ENCODE results near the gene BAHD1.

The BAHD1 gene

DNA sequence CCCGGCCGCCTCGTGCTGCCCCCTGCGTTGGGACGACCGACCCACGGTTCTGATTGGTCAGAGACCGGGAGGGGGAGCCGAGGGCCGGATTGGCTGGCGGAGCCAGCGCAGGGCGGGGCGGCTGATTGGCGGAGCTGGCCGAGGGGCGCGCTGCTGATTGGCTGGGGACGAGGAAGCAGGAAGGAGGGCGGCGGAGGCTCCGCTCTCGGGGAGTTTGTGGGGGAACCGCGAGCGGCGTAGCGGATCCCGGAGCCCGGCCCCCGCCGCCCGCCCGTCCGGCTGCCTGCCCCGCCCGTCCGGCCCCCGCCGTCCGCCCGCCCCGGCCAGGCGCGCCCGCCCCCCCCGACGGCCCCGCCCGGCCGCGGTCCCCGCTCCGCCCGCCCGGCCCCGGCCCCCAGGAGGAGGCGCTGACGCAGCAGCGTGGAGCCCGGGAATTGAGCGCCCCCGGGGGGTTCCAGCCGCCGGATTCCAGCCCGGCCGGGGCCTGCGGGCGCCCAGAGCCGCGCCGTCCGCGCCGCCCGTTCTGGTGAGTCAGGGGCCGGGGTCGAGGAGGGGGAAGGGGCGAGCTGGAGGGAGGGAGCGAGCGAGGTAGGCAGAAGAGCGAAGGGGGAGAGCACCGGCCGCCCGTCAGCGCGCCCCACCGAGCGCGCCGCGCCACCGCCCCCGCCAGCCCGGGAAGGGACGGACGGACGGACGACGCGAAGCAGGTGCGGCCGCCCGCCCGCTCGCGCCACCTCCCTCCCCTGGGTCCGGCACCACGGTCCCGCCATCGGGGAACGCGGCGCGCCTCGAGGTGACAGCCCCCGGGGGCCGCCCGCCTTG lies at the start of gene BAHD1:
TSS of gene BAHD1 (plus strand) at position 211 of the 822 bp plus-strand sequence. CDS start 17,512 bp downstream, outside the sequence.
- peak; percentile 97 for DNase-seq

DNA sequence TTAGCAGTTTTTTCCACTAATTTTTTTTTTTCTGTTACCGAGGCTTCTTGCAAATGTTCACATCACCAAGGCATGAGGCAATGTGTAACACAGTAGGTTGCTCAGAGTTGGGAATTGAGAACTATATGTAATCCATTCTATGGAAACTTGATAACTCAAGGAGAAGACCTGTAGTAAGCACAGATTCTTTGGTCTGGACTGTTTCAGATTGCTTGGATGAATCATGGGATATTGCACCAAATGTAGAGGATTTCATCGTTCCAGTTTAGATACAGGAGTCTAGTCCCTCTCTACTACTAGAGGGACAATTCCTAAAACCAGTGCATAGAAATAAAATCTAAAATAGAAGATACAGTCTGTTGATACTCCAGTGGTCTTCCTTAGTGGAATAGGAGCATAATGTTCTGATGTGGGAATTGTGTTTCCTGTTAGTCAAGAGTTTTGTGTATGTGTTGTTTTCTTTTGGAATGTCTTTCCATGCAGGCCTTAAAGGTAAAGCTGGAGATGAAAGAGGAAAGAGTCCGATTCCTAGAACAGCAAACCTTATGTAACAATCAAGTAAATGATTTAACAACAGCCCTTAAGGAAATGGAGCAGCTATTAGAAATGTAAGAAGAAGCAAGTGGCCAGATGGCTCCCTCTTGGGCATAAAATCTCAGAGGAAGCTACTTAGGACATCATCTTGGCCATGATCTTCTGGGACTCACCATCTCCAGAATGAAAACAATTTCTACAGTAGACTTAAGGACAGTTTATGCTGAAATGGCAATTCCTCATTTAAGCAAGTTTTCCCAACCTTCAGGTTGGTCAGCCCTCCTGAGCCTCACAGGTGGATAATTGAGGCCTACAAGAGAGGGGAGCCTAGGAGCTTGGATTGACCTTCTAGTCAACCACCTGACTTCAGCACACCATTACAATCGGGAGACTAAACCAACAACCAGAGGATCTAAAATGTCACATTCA lies 47.5 kb upstream of the BAHD1 start:
- no peak for DNase-seq

DNA sequence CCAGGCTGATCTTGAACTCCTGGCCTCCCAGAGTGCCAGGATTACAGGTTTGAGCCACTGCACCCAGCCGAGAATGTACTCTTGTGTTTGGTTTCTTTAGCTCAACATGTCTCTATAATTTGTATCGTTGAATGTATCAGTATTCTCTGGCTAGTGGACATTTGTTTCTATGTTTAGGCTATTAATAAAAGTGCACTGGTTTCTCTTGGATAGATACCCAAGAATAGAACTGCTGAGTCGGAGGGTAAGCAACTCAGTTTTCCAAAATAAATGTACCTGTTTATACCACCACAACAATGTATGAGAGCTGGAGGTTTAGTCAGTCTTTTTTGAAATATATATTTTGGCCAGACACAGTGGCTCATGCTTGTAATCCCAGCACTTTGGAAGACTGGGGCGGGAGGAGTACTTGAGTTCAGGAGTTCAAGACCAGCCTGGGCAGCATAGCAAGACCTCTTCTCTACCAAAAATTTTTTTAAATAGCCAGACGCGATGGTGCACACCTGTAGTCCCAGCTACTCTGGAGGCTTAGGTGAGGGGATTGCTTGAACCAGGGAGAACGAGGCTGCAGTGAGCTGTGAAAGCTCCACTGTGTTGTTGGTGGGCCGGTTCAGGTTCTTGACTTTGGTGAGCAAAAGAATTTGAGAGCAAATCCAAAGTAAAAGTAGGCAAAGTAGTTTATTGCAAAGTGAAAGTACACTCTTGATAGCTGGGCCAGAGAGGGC lies 42.9 kb upstream of the BAHD1 start:
- DNase-seq = no peak

DNA sequence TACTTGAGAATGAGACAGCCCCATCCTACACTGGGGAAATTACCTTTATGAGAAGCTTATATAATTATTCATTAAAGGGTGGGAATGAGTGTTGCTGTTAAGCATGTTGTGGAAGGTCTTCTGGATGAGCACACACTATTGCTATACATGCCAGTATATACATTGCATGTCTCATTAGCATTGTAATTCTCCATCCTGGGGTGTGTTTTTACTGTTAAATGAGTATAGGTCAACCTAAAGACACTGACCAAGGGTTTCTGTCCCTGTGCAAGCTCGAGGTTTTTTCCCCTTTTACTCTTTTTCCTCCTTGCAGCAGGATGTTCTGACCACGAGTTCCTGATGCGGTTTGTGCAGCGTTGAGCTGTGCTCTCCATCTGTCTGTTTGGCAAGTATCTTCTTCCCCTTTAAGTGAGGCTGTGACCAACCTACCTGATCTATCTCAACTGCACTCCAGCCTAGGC lies 42.3 kb upstream of the BAHD1 start:
- no peak for DNase-seq

DNA sequence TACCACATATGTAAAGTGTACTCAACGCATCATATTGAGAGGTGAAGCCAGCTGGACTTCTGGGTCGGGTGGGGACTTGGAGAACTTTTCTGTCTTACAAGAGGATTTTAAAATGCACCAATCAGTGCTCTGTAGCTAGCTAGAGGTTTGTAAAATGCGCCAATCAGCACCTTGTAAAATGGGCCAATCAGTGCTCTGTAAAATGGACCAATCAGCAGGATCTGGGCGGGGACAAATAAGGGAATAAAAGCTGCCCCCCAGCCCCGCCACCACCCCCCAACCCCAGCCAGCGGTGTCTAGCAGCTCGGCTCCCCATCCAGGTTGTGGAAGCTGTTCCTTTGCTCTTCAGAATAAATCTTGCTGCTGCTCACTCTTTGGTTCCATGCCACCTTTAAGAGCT lies 41.4 kb upstream of the BAHD1 start:
- DNase-seq = no peak

DNA sequence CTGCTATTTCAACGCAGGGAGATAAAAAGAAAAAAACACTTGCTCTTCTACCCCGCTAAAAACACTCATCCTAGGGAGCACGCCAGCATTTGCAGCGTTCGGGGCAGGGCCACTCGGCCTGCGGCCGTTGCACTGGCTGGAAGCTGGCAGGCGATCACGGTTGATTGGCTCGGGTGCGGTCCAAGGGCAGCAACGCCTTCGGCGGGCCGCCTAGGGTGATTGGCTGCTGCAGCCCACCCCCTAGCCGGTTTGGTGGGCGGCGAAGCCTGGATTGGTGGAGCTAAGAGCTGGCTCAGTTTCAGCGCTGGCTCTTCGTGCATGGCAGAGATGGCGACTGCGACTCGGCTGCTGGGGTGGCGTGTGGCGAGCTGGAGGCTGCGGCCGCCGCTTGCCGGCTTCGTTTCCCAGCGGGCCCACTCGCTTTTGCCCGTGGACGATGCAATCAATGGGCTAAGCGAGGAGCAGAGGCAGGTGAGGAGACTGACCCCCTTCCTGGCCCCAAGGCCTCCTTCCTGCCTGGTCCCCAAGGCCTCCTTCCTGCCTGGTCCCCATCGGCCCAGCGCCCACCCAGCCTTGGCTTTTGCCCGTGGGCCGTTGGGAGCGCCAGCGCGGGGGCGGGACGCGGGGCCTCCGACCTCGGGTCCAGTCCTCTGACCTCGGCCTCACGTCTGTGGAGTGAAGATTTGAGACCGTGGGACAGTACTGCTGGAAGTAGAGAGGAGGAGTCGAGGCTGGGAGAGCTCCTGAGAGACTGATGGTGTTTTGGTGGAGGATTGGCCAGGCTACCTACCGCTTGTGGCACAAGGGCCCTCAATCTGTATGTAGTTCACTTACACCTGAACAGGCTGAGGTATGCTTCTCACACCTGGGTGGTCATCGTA lies 35.0 kb upstream of the BAHD1 start, which contains the start of gene IVD:
TSS of gene IVD (plus strand) at position 295 of the 881 bp plus-strand sequence. CDS start at position 328, 33 bp downstream.
- DNase-seq = peak; percentile 90

DNA sequence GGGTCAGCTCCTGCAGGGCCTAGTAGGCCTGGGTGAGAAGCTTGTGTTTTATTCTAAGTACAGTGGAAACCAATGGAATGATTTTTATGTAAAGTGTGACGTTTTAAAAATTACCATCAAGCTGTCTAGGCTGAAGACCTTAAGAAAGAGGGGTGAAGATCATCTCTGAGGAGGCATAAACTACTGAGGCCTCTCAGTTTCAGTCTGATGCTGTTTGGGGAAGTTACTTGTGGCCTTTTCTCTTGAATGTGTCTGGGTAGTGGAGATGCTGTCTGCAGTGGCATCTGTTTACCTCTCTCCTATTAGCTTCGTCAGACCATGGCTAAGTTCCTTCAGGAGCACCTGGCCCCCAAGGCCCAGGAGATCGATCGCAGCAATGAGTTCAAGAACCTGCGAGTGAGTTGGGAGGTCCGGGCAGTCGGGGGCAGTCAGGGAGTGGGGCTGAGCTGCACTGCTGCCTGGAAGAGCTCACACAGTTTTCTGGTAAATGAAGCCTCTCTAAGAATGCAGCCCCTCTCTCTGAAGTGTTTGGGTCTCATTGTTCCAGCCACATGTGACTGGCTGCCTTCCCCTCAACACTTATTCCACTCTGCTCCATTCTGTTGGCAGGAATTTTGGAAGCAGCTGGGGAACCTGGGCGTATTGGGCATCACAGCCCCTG lies 33.3 kb upstream of the BAHD1 start:
- DNase-seq = no peak

DNA sequence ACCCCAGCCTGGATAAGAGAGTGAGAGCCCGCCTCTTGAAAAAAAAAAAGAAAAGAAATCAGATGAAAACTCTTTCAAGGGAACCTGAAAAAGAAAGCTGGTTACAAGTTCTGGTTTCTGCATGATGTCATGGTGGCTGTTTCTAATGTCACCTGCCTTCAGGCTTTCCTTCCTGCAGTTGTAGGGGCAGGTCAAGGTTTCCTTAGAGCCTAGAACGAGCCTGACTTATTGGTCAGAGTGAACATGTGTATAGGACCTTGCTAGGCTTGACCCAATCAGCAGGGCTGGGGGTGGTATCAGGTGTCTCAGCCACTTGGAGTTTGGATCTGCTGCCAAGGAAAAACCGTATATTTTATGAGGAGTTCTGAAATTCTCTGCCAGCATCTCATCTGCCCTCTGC lies 31.4 kb upstream of the BAHD1 start:
- no peak for DNase-seq

DNA sequence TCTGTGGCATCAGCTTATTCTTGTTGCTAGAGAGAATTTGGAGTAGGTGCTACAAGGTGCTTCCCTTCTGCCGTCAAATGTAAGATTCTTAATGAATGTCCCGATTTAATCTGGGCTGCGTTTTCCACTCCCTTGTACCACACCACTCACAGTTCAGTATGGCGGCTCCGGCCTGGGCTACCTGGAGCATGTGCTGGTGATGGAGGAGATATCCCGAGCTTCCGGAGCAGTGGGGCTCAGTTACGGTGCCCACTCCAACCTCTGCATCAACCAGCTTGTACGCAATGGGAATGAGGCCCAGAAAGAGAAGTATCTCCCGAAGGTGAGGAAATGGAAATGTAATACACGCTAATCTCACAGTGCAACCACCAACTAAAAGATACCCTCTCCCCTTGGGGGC lies 30.3 kb upstream of the BAHD1 start:
- DNase-seq = no peak

DNA sequence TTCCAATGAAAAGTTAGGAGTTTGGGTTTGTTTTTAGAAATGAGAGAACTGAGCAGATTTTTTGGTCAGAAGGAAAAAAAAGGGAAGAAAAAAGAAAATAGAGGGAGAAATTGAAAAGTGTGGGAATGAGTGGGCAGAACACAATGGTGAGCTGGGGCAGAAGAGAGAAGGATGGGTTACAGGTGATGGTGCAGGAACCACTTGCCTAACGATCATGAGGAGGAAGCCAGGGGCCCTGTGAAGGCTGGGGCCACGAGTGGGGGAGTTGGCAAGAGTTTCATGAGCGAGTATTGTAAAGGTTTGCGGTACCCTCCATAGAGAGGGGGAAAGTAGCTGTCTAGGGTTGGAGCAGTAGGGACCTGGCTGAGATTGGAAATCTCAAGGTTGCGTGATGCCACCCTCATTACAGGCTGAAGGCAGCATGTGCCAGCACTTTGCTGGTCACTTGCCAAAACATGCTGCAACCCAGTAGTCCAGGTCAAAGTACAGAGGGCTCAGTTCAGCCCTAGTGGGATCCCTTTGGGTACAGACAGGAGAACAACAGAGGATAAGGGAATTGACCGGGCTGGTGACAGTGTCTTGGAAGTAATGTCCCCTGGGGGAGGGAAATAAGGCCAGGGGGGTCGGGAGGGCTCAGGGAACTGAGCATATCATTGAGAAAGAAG lies 28.5 kb upstream of the BAHD1 start:
- DNase-seq = no peak

DNA sequence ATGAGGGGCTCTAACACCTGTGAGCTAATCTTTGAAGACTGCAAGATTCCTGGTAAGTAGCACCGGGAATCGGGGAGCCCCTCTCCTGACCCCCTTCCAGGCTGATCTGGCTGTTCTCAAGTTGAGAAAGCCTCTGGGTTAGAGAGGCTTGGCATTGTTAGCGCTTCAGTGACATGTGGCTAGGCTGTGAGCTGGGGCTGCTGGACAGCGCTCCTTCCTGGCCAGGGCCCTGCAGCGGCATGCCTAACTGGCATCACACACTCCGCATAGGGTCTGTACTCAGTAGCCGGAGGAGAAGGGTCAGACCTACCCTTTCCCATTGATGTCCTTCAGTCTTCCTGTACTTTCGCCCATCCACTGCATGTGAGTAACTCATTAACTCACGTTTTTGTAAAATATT lies 27.7 kb upstream of the BAHD1 start:
- DNase-seq = no peak

DNA sequence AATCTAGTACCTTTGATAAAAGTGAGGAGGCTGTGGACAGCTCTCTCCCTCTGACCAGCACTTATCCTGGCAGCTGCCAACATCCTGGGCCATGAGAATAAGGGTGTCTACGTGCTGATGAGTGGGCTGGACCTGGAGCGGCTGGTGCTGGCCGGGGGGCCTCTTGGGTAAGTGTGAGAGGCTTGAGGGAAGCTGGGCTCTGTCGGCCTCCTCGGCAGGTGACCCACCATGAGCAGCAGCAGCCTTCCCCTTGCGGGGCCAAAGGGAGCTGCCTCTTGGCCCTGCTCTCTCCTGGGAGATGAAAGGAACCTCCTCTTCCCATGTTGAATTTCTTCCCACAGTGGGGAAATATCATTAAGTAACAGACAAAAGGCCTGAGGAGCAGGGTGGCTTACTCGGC lies 25.9 kb upstream of the BAHD1 start:
- DNase-seq = no peak

DNA sequence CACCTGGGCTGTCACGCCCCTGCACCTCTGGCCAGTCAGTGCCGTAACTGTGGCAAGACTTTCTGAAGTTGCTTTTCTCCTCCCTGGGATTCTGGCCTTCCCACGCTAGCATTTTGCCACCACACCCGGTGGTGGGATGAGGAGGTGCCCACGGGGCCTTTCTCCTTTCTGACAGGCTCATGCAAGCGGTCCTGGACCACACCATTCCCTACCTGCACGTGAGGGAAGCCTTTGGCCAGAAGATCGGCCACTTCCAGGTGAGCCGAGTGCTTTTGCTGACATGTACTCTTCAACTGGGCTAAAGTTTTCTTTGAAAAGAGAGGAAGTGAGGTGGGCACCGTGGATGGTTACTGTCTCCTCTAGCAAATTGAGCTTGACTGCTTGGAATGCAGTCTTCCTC lies 25.5 kb upstream of the BAHD1 start:
- no peak for DNase-seq

DNA sequence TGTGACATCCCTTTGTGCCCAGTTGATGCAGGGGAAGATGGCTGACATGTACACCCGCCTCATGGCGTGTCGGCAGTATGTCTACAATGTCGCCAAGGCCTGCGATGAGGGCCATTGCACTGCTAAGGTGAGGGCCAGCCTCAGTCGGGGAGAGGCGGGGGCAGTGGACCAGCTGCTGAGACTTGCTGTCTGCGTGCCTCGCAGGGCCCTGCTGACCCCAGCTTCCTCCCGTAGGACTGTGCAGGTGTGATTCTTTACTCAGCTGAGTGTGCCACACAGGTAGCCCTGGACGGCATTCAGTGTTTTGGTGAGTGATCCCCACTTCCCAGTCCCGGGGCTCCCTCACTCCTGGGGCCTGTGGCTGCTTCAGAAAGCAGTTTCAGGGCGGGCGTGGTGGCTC lies 24.7 kb upstream of the BAHD1 start:
- no peak for DNase-seq

DNA sequence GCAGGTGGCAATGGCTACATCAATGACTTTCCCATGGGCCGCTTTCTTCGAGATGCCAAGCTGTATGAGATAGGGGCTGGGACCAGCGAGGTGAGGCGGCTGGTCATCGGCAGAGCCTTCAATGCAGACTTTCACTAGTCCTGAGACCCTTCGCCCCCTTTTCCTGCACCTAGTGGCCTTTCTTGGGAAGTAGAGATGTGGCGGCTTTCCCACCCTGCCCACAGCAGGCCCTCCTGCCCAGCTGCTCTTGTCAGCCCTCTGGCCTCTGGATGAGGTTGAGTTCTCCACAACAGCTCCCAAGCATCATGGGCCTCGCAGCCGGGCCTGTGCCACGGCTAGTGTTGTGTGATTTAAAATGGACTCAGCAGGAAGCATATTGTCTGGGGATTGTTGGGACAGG lies 22.6 kb upstream of the BAHD1 start:
- DNase-seq = no peak

DNA sequence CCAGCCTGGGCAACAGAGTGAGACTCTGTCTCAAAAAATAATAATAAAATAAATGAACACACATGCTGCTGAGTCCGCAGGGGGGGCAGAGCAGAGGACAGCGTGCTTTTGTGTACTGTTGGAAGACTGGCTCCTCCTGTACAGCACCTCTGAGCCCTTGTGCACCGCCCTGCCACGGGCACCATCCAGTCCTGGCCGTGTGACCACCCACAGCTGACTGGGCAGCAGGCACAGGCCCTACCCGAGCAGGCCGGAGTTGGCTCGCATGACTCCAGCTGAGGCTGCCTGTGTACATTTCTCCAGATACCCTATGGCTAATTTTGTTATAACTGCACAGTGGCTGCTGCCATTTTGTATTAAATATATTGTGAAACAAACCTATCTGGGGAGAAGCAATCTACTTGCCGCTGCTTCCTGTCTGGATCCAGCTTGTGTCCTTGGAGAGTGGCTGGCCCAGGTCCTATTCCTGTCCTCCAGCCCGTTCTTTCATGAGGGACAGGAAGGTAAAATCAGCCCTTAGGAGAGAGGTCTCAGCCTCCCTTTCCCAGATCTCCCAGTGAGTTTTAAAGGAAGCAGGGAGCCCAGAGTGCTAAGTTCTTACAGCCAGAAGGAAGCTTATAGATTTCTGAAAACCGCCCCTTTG lies 20.6 kb upstream of the BAHD1 start:
- no peak for DNase-seq

DNA sequence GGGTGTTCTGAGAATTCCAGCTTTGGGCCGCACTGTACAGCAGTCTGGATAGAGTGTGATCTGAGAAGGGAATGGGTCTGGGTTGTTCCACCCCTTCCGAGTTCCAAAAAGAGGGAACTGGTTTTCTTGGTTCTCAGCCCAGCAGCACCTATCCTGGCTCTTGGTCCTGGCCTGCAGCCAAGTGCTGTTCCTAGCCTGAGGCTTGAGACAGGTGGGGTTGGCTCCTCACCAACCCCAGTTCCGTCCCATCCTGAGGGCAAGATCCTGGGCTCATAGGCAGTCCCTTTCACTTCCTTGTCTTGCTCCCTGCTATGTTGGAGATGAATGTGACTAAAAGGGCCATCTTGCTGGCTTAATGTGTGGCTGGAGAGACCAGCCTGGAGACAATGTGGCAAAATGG lies 20.0 kb upstream of the BAHD1 start:
- DNase-seq = no peak

DNA sequence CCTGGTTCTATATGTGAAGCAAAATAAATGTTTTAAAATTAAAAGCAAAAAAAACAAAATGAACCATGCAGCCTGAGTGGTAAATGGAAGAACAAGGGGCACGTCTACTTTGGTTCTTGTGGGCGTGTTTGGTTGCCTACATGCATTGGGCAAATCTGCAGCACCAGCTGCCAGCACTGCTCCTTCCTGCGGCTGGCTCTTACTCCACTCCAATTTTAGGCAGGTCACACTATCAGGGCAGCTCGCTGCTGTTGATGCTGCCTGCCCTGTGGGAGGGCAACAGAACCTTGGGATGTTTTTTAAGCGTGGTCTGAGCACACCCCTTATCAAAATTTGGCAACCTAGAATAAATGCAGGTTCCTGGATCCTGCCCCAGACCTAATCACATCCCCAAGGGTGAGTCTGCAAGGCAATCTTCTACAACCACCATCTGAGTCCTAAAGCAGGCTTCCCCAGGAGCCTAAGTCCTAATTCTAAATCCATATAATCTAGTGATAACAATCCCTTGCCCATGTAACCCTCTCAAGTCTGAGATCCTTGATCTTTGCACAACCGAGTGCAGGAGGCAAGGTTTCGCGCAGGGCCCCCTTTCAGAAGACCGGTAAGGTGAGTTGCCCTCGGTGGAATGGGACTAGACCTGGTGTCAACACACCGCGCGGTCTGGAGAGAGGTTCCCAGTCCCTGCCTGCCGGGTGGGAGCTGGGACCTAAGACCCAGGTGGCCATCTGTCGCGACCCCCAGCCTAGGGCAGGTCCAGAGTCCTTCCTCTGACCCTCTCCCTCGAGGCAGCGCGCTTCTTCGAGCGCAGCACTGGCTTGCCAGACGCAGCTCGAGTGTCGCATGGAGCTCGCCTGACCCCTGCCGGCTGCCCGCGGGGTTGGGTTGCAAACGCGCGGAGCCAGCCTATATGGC lies 19.3 kb upstream of the BAHD1 start:
- DNase-seq = peak; percentile 86

DNA sequence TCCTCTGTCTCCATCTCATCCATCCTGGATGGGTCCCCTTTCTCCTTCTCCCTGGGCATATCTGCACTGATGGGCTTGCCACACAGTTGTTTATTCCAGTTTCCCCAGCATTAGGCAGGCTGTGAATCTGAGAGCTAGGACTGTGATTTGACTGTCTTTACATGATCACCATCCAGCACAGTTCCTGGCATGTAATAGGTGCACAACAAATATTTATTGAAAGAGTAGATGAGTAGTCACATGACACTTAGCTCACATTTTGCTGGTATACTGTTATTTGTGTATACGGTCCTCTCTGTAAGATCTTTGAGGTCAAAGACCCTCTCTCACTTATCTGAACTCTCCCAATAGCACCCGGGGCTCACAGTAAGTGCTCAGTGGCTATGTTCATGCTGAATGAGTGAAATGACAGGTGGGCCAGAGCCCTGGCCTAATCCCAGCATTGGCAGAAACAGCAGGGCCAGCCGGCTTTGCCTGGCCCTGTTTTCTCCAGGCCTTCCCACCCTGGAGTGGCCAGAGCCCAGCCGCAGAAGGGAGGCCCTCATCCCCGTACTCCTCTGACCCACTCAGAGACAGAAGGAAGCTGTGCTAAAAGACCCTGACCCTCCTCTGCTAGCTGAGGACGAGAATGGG lies 16.2 kb upstream of the BAHD1 start:
- no peak for DNase-seq
